HG02870 (cell line): ENCODE data around the gene RPS15.

ENCODE experiments used
- ATAC-seq: cut with Tn5 transposase; IDR thresholded peaks from one replicate; pipeline ENCODE4 v1.9.1; 2021; ENCODE audit warnings: mild to moderate bottlenecking, moderate library complexity; ENCODE audit not compliant: unreplicated experiment

RPS15 gene

DNA sequence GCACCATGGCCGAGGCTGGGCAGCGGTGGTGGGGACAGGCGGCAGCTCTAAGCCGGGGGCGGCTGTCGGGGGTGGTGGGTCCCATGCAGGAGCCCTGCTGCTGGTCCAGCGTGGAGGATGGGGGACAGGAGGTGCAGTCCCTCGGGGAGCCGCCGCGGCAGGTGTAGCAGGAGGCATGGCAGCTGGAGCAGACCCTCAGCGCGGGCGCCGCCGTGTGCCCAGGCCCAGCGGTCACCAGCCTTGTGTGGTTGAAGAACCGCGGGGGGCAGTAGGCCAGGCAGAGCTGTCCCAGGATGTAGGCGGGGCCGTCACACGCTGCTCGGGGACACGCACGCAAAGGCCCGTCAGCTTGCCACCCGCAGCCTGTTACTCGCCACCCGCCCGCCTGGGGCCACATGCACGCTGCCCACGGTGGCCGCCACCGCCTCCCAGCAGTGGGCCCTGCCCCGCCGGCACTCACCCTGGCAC lies 43.7 kb downstream of the RPS15 start:
- ATAC-seq = no peak

DNA sequence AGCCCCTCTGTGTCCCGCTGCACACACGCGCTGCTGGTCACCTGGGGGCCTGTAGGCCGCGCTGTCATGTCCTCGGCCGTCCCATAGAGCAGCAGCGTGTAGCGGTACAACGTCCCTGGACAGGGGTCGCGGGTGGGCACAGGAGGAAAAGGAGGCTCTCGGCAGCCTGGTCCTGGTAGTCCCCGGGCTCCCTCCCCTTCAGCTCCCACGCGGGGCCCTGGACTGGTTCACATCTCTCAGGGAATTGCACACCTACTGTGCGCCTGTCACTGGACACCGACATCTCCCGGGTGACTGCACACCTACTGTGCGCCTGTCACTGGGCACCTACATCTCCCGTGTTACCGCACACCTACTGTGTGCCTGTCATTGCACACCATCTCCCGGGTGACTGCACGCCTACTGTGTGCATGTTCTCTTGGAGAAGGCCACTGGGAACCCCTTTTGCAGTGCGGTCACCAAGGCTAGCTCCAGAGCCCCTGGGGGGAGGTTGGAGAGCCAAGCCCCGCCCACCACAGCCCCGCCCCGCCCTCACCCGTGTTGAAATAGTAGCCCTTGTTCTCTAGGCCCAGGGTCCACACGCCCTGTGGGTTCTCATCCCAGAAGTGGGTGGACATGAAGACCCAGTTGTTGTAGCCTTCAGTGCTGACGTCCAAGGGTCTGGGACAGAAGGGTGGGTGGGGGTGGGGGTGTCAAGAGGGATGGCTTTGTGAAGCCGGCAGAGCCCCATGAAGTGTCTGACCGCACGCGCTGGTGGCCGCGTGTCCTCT lies 44.4 kb downstream of the RPS15 start:
- ATAC-seq = no peak

DNA sequence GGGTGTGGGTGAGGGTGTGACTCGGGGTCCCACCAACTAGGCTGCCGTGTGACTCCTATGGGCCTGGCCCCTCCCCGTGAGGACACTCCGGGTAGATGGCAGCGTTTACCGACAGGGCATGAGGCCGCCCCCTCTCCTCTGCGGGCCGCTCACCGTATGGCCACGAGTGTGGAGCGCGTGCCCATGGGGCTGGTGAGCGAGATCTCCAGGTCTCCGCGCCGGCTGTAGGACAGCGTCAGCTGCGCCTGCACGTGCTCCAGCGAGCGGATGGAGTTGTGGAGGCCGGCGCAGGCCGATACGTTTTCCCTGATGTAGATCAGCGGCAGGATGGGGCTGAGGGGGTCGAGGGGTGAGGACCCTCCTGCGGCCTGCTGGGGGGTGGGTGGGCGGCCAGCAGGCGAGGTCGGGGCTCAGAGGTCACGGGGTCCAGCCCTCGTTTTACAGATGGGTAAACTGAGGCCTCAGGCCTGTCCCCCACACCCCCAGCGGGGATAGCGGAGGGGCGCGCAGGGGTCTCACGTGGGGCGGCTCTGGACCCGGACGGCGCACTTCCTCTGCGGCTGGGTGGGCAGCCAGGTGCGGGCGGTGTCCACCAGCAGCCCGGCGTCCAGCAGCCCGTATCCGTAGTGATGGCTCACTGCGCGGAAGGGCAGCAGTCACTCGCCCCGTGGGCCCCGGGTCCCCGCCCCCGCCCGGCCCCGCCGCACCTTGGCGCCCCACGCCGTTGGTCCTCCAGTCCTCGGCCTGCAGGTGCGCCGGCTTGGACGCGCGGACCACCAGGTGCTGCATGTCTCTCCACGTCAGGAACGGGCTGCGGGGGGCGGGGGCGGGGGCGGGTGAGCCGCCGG lies 45.2 kb downstream of the RPS15 start:
- no peak for ATAC-seq

DNA sequence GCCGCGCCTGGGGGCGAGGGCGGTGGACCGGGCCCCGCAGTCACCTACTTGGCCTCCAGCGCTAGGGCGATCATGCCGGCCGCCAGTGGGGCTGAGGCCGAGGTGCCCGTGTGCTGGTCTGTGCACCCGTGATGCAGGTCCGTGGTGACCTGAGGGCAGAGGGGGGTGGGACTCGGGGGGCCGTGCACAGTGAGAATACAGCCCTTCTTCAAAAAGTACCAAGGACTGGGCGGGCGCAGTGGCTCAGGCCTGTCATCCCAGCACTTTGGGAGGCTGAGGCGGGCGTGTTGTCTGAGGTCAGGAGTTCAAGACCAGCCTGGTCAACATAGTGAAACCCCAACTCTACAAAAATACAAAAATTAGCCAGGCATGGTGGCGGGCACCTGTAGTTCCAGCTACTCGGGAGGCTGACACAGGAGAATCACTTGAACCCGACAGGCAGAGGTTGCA lies 45.8 kb downstream of the RPS15 start:
- no peak for ATAC-seq

DNA sequence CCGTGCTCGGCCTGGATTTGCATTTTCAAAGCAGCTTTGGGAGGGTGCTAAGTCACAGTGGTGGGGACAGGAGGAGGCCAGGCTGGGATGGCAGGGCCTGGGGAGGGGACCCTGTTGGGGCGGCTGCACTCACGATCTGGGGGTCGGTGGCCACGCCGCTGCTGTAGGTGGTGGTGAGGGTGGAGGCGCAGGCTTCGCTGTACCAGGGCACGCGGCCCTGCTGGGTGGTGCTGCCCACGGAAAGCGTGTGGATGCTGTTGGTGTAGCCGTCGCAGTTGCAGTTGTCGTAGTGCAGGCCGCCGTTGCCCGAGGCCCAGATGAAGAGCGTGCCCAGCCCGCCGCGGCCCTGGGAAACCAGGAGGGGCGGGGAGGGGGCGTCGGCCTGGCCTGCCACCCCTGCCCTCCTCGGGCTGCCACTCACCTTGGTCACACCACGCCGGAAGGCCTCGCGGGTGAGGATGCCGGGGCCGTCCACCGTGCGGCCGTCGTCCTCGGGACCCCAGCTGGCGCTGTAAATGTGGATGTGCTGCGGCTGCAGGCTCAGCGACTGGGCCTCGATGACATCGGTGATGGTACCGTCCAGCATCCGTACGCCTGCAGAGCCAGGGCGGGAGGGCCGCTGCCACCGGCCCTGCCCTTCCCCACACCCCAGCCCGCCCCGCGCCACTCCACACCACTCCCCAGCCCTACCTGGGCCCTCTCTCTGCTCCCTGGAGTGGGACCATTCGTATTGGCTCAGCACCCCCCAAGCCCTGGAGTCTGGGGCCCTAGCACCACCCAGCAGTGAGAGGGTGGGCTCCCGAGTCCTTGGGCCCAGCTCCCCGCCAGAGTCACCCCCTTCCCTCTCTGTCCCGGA lies 48.8 kb downstream of the RPS15 start:
- ATAC-seq = no peak

DNA sequence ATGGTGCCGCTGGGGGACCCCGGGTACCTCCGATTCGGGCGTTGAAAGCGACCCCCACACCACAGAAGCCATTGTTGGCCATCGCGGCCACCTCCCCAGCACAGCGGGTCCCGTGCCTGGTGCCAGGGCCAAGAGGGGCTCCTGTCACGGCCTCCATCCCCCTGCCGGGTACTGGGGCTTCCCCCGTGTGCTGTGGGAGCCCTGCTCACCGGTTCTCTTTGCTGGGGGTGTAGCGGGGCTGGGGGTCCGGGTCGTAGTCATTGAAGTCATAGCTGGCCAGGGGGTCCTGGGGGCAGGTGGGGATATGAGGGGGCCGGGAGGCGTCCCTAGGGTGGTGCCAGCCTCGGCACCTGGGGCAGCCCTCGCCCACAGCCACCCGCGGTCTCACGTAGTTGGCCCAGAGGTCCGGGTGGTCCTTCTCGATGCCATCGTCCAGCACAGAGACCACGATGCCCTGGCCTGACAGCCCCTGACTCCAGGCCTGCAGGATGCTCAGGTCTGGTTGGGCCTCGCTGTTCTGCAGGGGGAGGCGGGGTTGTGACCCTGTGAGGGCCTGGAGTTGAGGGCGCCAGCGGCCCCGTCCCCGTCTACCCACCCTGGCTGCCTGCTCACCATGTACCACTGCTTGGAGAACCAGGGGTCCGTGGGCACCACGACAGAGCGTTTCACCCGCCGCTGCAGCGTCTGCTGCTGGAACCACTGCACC lies 49.5 kb downstream of the RPS15 start:
- ATAC-seq = no peak

DNA sequence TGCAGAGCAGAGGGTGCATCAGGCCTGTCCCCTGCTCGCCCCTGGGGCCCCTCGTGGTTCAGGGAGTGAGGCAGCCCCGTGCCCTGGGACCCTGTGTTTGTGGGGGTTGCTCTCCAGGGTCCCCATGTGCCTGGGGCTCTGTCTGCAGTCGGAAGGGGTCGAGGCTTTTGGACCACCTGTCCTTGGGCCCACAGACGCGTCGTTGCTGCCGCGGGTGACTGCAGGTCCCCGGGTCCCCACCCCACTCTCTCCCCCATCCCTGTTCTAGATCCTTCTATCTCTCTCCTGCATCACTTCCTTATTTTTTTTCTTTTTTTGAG lies 50.0 kb downstream of the RPS15 start:
- ATAC-seq = no peak

DNA sequence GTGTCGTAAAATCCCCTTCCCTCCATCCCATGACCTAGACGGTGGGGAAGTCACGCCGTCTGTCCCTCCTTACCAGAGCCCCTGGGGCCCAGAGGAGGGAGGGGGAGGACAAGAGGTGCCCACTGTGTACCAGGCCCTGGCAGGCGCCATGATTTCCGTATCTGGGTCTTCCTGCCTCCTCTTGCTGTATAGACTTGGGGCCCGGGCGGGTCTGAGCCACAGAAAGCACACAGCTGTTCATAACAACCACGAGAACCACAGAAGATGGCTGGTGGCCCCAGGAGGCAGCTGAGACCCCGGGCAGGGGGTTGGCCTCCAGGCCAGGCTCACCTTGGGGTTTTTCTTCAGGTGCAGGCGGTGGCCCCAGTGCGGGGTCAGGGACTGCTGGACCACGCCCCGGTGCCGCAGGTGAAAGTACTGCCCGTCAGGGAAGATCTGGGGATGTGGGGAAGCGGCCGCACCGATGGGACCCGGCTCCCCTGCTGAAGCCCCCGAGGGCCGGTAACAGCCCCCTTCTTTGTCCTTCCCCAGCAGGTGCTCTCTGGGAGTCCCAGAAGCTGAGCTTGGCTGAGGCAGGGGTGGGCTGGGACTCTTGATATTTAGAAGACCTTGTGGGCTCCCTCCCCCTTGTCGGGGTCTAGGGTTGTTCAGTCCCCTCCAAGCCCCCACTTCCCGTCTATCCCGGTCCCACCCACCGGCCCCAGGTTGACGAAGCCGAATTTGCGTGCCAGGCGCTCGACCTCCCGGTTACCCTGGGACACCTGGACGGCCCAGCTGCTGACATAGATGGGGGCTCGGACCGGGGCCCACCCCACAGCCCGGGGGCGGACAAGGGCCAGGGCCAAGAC lies 51.5 kb downstream of the RPS15 start:
- ATAC-seq = no peak
